ENCODE measurements around the gene PLXNA2.

The PLXNA2 gene

GRCh38 chr1:208158640-208159554, 85.3 kb downstream of the PLXNA2 start:
- H3K27ac ChIP-seq, result no peak overlapping the region
- POLR2A ChIA-PET (ENCODE audit: low non-redundant PET), result no interaction called here
- CTCF ChIA-PET, result no interaction called here
- DNase-seq (ENCODE audit: low spot score), result no peak
- TF ChIP-seq, protein P1, sequence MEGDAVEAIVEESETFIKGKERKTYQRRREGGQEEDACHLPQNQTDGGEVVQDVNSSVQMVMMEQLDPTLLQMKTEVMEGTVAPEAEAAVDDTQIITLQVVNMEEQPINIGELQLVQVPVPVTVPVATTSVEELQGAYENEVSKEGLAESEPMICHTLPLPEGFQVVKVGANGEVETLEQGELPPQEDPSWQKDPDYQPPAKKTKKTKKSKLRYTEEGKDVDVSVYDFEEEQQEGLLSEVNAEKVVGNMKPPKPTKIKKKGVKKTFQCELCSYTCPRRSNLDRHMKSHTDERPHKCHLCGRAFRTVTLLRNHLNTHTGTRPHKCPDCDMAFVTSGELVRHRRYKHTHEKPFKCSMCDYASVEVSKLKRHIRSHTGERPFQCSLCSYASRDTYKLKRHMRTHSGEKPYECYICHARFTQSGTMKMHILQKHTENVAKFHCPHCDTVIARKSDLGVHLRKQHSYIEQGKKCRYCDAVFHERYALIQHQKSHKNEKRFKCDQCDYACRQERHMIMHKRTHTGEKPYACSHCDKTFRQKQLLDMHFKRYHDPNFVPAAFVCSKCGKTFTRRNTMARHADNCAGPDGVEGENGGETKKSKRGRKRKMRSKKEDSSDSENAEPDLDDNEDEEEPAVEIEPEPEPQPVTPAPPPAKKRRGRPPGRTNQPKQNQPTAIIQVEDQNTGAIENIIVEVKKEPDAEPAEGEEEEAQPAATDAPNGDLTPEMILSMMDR (conservative IDR thresholded peaks at IDR 0.05; ENCODE audit: low read depth), result no peak

- no peak overlapping the region for H3K27ac ChIP-seq
- ChIA-PET CTCF (no interaction called here), POLR2A (ENCODE audit: low non-redundant PET) (no interaction called here)
- TF ChIP-seq, protein P1 (conservative IDR thresholded peaks at IDR 0.05; ENCODE audit: low read depth), result no peak
- no peak for DNase-seq (ENCODE audit: low spot score)
Observed at GRCh38 chr1:208157769-208158168, 86.4 kb downstream of the PLXNA2 start.

- H3K27ac ChIP-seq, result no peak overlapping the region
- DNase-seq (ENCODE audit: low spot score), result no peak
- TF ChIP-seq, protein P1 (conservative IDR thresholded peaks at IDR 0.05; ENCODE audit: low read depth), result no peak
- ChIA-PET POLR2A (ENCODE audit: low non-redundant PET) (no interaction called here), CTCF (interaction anchor here (0.6 kb wide), 1 partner anchor 827 kb away, joined by 3 read pairs; no protein-coding TSS in a partner anchor)
Observed at GRCh38 chr1:208156741-208157140, 87.4 kb downstream of the PLXNA2 start.

DNA sequence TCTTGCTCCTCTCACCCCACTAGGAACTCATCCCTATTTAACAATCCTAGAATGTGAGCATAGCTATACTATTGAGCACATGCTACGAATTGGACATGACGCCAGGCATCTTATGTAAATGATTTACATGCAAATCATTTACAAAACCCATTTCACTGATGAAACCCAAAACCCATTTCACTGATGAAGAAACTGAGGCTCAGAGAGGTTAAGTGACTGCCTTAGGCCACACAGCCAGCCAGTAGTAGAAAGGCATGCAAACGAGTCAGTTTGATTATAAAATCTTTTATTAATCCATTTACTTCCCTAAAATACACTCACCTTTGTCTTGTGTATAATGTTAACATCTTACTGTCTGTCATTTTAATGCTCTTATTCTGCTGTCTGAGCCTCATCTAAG, 87.9 kb downstream of the PLXNA2 start:
- CTCF ChIA-PET, result interaction anchor here (0.6 kb wide), 1 partner anchor 827 kb away, joined by 3 read pairs; no protein-coding TSS in a partner anchor
- H3K27ac ChIP-seq, result no peak overlapping the region
- TF ChIP-seq, protein P1 (conservative IDR thresholded peaks at IDR 0.05; ENCODE audit: low read depth), result no peak
- POLR2A ChIA-PET (ENCODE audit: low non-redundant PET), result no interaction called here
- no peak for DNase-seq (ENCODE audit: low spot score)

DNA sequence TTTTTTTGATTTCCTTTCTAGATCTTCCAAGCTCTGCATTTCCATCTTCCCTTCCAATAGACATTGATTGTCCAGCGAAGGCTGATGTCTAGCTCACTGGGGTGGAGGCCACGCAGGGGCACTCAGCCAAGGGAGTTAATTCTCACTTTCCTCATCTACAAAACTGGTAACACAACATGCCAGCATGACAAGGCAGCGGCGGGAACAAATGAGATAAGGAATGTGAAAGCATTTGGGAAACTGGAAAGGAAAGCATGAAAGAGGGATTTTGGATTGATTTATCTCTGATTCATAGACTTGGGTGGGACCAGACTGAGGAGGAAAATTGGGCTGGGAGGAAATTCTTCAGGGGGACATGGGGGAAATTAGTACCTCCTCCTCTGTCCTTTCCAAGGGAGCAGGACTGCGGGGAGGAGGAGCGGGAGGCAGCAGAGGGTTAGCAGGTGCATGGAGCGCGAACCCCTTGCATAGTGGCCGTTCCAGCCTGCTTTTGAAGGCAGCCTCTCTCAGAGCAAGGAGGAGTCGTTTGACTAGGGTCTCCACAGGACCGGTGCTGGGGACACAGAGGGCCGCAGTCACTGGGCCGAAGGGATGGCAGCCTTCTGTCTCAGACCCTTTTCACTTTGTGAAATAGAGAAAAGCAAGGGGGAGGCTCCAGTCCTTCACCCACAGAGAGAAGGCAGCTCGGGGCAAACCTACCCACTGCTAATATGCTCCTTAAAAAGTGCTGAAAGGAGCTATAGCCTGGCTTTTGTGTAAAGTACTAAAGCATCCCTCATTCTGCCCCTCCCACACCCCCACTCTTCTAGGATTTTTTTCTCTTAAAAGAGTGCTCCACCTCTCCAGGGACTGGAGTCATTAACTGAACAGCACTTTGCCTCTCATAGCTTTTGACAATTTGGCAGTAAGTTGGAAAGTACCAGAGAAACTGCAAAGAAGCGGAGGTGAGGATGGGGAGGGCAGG, 89.2 kb downstream of the PLXNA2 start:
- CTCF ChIA-PET, result interaction anchor here (0.6 to 1.3 kb wide), 2 partner anchors 84 to 85 kb away, joined by 3 to 4 read pairs; no protein-coding TSS in a partner anchor
- POLR2A ChIA-PET (ENCODE audit: low non-redundant PET), result no interaction called here
- DNase-seq (ENCODE audit: low spot score), result no peak
- TF ChIP-seq, protein P1 (conservative IDR thresholded peaks at IDR 0.05; ENCODE audit: low read depth), result no peak
- no peak overlapping the region for H3K27ac ChIP-seq

- CTCF ChIA-PET, result interaction anchor here (0.6 to 1.3 kb wide), 2 partner anchors 20 to 86 kb away, joined by 3 to 6 read pairs; no protein-coding TSS in a partner anchor
- H3K27ac ChIP-seq, result no peak overlapping the region
- no peak for DNase-seq (ENCODE audit: low spot score)
- POLR2A ChIA-PET (ENCODE audit: low non-redundant PET), result no interaction called here
- TF ChIP-seq, protein P1 (conservative IDR thresholded peaks at IDR 0.05; ENCODE audit: low read depth), result no peak
Observed at GRCh38 chr1:208154040-208154439, 90.1 kb downstream of the PLXNA2 start.

Data from RWPE1 (cell line).